HEK293 (cell line): Measurements from ENCODE around the gene ERMP1.

Experiments used
- CTCF ChIA-PET: fragments of 350-600 bp; formaldehyde crosslinking; extraction: SDS; loops from one replicate; lab custom pipeline; 2021; ENCODE audit warnings: antibody characterized with exemption; lab: Yijun Ruan, JAX
- POLR2A ChIA-PET: fragments of 300-600 bp; formaldehyde crosslinking; extraction: SDS; loops from one replicate; lab custom pipeline; 2020; ENCODE audit warnings: antibody characterized with exemption, inconsistent platforms; lab: Yijun Ruan, JAX
- H3K27ac ChIP-seq: fragments of 200-500 bp; sonication (Bioruptor generic); 2 replicates; pipeline ENCODE4 v1.5.1; 2014; ENCODE audit warnings: low read depth, low read length, control low read depth, inconsistent platforms; ENCODE audit errors: extremely low read depth
- H3K36me3 ChIP-seq, 2 experiments: fragments of 200-500 bp in 1 of 2; sonication (Bioruptor generic) in 1 of 2; 1 replicate in 1 of 2; 2 replicates in 1 of 2; pipeline ENCODE4 v1.5.1; 2014 to 2017; ENCODE audit warnings: inconsistent platforms in 2 of 2, low read length in 2 of 2; ENCODE audit not compliant: control insufficient read depth in 2 of 2, insufficient read depth in 1 of 2
- H3K4me1 ChIP-seq: fragments of 200-500 bp; sonication (Bioruptor generic); 2 replicates; pipeline ENCODE4 v1.5.1; 2014; ENCODE audit warnings: mild to moderate bottlenecking, low read length, inconsistent platforms; ENCODE audit not compliant: control insufficient read depth, insufficient read depth
- H3K4me3 ChIP-seq: 2 replicates; pipeline ENCODE4 v1.5.1; 2011; ENCODE audit warnings: low read depth, mild to moderate bottlenecking, control low read depth, low read length, moderate library complexity
- H3K9me3 ChIP-seq: fragments of 200-500 bp; sonication (Bioruptor generic); 2 replicates; pipeline ENCODE4 v1.5.1; 2014; ENCODE audit warnings: low read depth, low read length, inconsistent platforms; ENCODE audit not compliant: control insufficient read depth, insufficient read depth
- HOXA7 ChIP-seq: sonication (generic); formaldehyde crosslinking; IDR thresholded peaks from 2 replicates; pipeline ENCODE4 v1.8.1; 2022; ENCODE audit warnings: missing genetic modification reagents, borderline replicate concordance
- HOXC10 ChIP-seq: sonication (generic); formaldehyde crosslinking; IDR thresholded peaks from 2 replicates; pipeline ENCODE4 v1.8.1; 2023; ENCODE audit warnings: mild to moderate bottlenecking, missing genetic modification reagents
- KLF17 ChIP-seq: fragments of 450-650 bp; formaldehyde crosslinking; IDR thresholded peaks from 2 replicates; pipeline ENCODE4 v1.5.1; 2016; ENCODE audit warnings: missing biosample characterization, missing genetic modification characterization
- PRDM10 ChIP-seq: fragments of 450-650 bp; formaldehyde crosslinking; IDR thresholded peaks from 2 replicates; pipeline ENCODE4 v1.5.1; 2016; ENCODE audit warnings: missing biosample characterization, missing genetic modification characterization
- TSHZ1 ChIP-seq: fragments of 450-650 bp; formaldehyde crosslinking; IDR thresholded peaks from 2 replicates; pipeline ENCODE4 v1.5.1; 2016; ENCODE audit warnings: missing biosample characterization, missing genetic modification characterization, borderline replicate concordance
- ZBTB26 ChIP-seq: fragments of 450-650 bp; formaldehyde crosslinking; optimal IDR thresholded peaks from 2 replicates; pipeline ENCODE3; 2016; ENCODE audit warnings: missing biosample characterization, mild to moderate bottlenecking, missing genetic modification characterization
- ZNF155 ChIP-seq: fragments of 450-650 bp; formaldehyde crosslinking; IDR thresholded peaks from 2 replicates; pipeline ENCODE4 v1.5.1; 2016; ENCODE audit warnings: missing biosample characterization, missing genetic modification characterization
- ZNF16 ChIP-seq: fragments of 450-650 bp; formaldehyde crosslinking; IDR thresholded peaks from 2 replicates; pipeline ENCODE4 v1.5.1; 2016; ENCODE audit warnings: low read depth, missing biosample characterization, missing genetic modification characterization
- ZNF274 ChIP-seq, 2 experiments: fragments of 200-500 bp in 1 of 2; fragments of 450-650 bp in 1 of 2; sonication (Bioruptor generic) in 1 of 2; formaldehyde crosslinking in 1 of 2; IDR thresholded peaks; 2 replicates each; pipeline versions ENCODE4 v1.5.1 to v1.6.1; 2014 to 2016; ENCODE audit warnings: borderline replicate concordance in 1 of 2, inconsistent platforms in 1 of 2, low read length in 1 of 2, missing biosample characterization in 1 of 2, missing genetic modification characterization in 1 of 2
- ZNF324 ChIP-seq: fragments of 450-650 bp; formaldehyde crosslinking; IDR thresholded peaks from 2 replicates; pipeline ENCODE4 v1.5.1; 2016; ENCODE audit warnings: missing biosample characterization, missing genetic modification characterization
- ZNF350 ChIP-seq: fragments of 450-650 bp; formaldehyde crosslinking; IDR thresholded peaks from 2 replicates; pipeline ENCODE4 v1.5.0; 2017; ENCODE audit warnings: missing biosample characterization, mild to moderate bottlenecking, missing genetic modification characterization
- ZNF426 ChIP-seq: fragments of 450-650 bp; formaldehyde crosslinking; IDR thresholded peaks from 2 replicates; pipeline ENCODE4 v1.5.1; 2017; ENCODE audit warnings: missing biosample characterization, missing genetic modification characterization, mild to moderate bottlenecking, inconsistent platforms, moderate library complexity
- ZNF501 ChIP-seq: fragments of 450-650 bp; formaldehyde crosslinking; IDR thresholded peaks from 2 replicates; pipeline ENCODE4 v1.5.1; 2016; ENCODE audit warnings: missing biosample characterization, missing genetic modification characterization
- ZNF580 ChIP-seq: fragments of 450-650 bp; formaldehyde crosslinking; IDR thresholded peaks from 2 replicates; pipeline ENCODE4 v1.5.1; 2016; ENCODE audit warnings: missing biosample characterization, missing genetic modification characterization
- ZNF660 ChIP-seq: fragments of 450-650 bp; IDR thresholded peaks from 2 replicates; pipeline ENCODE4 v1.5.1; 2018; ENCODE audit warnings: missing biosample characterization, mild to moderate bottlenecking, missing genetic modification characterization
- ZNF670 ChIP-seq: fragments of 450-650 bp; formaldehyde crosslinking; IDR thresholded peaks from 2 replicates; pipeline ENCODE4 v1.5.1; 2016; ENCODE audit warnings: missing biosample characterization, missing genetic modification characterization, low read depth
- ZNF677 ChIP-seq: fragments of 450-650 bp; IDR thresholded peaks from 2 replicates; pipeline ENCODE4 v1.5.0; 2018; ENCODE audit warnings: missing biosample characterization, mild to moderate bottlenecking, missing genetic modification characterization, moderate library complexity
- ZNF704 ChIP-seq: fragments of 450-650 bp; formaldehyde crosslinking; IDR thresholded peaks from 2 replicates; pipeline ENCODE4 v1.5.1; 2016; ENCODE audit warnings: missing biosample characterization, missing genetic modification characterization
- ZNF830 ChIP-seq: fragments of 450-650 bp; IDR thresholded peaks from 2 replicates; pipeline ENCODE4 v1.5.0; 2018; ENCODE audit warnings: missing biosample characterization, missing genetic modification characterization, low read depth, mild to moderate bottlenecking, moderate library complexity

The ERMP1 gene

GRCh38 chr9:5871785-5872184 is 38.9 kb upstream of the ERMP1 start:
- POLR2A ChIA-PET: no interaction called here

More at GRCh38 chr9:5871785-5872184, 38.9 kb upstream of the ERMP1 start:
- CTCF ChIA-PET: interaction anchor here (0.7 to 3.8 kb wide), 5 partner anchors 14 to 182 kb away, joined by 3 to 21 read pairs (median 4); partner anchors contain the start of genes ERMP1 and MLANA
- no peak for TF ChIP-seq ZNF830 (tag by site-specific recombination)
- no peak for TF ChIP-seq ZNF501
- no peak for TF ChIP-seq ZNF350 (tag by site-specific recombination)
- TF ChIP-seq ZNF16 (tag by site-specific recombination): no peak
- TF ChIP-seq ZNF580 (tag by site-specific recombination): no peak
- TF ChIP-seq HOXC10 (CRISPR knock-in tag): no peak
- no peak for TF ChIP-seq HOXA7 (CRISPR knock-in tag)
- no peak for TF ChIP-seq ZNF704 (tag by site-specific recombination)
- TF ChIP-seq ZNF670: no peak
- TF ChIP-seq ZBTB26 (tag by site-specific recombination): no peak
- no peak for TF ChIP-seq ZNF324 (tag by site-specific recombination)
- no peak for TF ChIP-seq KLF17 (tag by site-specific recombination)
- TF ChIP-seq ZNF155 (tag by site-specific recombination): no peak
- no peak for TF ChIP-seq ZNF274 (IDR thresholded peaks at IDR 0.05; ENCODE audit: low read length)
- TF ChIP-seq ZNF274 (tag by site-specific recombination; IDR thresholded peaks at IDR 0.05; ENCODE audit: borderline replicate concordance): no peak
- no peak for TF ChIP-seq ZNF660 (tag by site-specific recombination)
- no peak for TF ChIP-seq PRDM10 (tag by site-specific recombination)
- no peak for TF ChIP-seq ZNF677 (tag by site-specific recombination)
- no peak for TF ChIP-seq ZNF426 (tag by site-specific recombination)
- TF ChIP-seq TSHZ1 (tag by site-specific recombination): no peak
- Histone ChIP-seq H3K4me3 (no peak overlapping the region), H3K4me1 (no peaks in the 10 kb centered on the region), H3K36me3 (no peaks in the 10 kb centered on the region), H3K27ac (no peak overlapping the region), H3K9me3 (no peaks in the 10 kb centered on the region)
